HL-60 (cell line): ENCODE measurements around the gene ABCC1.

Experiments
- DNase-seq, 2 experiments: peaks; one replicate each; pipeline ENCODE4 v3.0.0-alpha.2; 2010 to 2020; ENCODE audit warnings: low read depth in 1 of 2, low spot score in 1 of 2
- H3K27ac ChIP-seq: fragments of 250-450 bp; sonication (Bioruptor Pico); replicated peaks from 2 replicates; pipeline ENCODE4 v1.5.1; 2020; ENCODE audit warnings: mild to moderate bottlenecking, moderate library complexity
- H3K27me3 ChIP-seq: fragments of 250-450 bp; sonication (Bioruptor Pico); 2 replicates; pipeline ENCODE4 v1.5.1; 2021; ENCODE audit warnings: mild to moderate bottlenecking, moderate library complexity; ENCODE audit not compliant: insufficient read depth, poor library complexity, severe bottlenecking
- H3K4me3 ChIP-seq: replicated peaks from 2 replicates; pipeline ENCODE4 v1.5.1; 2011; ENCODE audit warnings: mild to moderate bottlenecking, control low read depth, low read length; ENCODE audit not compliant: insufficient read depth
- GABPA ChIP-seq: IDR thresholded peaks from 2 replicates; pipeline ENCODE4 v1.6.1; 2012; ENCODE audit warnings: low read depth
- POLR2AphosphoS5 ChIP-seq: IDR thresholded peaks from 2 replicates; pipeline ENCODE4 v1.6.1; 2012; ENCODE audit warnings: low read depth
- SPI1 ChIP-seq: IDR thresholded peaks from 2 replicates; pipeline ENCODE4 v1.6.1; 2012; ENCODE audit warnings: low read depth, mild to moderate bottlenecking, borderline replicate concordance
- TF ChIP-seq, protein P1 (sequence below): IDR thresholded peaks from one replicate; pipeline ENCODE4 v1.5.1; 2011; ENCODE audit warnings: low read length, control low read depth, inconsistent platforms; ENCODE audit not compliant: insufficient read depth
- TF ChIP-seq, protein P2 (sequence below): IDR thresholded peaks from 2 replicates; pipeline ENCODE4 v1.6.1; 2012; ENCODE audit warnings: low read depth; ENCODE audit not compliant: insufficient replicate concordance

ABCC1 gene

DNA sequence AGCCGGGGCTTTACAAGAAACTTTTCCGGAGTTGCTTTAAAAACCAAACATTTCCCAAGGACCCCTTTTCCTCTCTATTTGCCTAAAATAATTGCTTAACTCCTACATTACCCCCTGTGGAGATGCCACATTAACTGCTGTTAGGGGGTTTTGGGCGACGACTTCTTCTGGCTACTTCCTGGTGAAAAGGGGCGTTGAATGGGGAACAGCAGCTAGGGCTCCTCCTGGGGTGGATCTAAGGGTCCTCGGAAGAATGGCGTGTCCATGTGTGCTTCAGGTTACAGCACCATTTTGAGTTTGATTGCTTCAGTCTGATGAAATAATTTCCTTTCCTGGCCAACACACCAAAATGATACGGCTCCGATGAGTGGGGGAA lies 22.0 kb downstream of the ABCC1 start:
- Histone ChIP-seq H3K27me3 (no peaks in the 10 kb centered on the region), H3K4me3 (no peak overlapping the region), H3K27ac (no peak overlapping the region)
- TF ChIP-seq POLR2AphosphoS5 = no peak
- TF ChIP-seq, protein P1, sequence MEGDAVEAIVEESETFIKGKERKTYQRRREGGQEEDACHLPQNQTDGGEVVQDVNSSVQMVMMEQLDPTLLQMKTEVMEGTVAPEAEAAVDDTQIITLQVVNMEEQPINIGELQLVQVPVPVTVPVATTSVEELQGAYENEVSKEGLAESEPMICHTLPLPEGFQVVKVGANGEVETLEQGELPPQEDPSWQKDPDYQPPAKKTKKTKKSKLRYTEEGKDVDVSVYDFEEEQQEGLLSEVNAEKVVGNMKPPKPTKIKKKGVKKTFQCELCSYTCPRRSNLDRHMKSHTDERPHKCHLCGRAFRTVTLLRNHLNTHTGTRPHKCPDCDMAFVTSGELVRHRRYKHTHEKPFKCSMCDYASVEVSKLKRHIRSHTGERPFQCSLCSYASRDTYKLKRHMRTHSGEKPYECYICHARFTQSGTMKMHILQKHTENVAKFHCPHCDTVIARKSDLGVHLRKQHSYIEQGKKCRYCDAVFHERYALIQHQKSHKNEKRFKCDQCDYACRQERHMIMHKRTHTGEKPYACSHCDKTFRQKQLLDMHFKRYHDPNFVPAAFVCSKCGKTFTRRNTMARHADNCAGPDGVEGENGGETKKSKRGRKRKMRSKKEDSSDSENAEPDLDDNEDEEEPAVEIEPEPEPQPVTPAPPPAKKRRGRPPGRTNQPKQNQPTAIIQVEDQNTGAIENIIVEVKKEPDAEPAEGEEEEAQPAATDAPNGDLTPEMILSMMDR = no peak
- TF ChIP-seq SPI1 = no peak
- TF ChIP-seq GABPA = no peak
- TF ChIP-seq, protein P2, sequence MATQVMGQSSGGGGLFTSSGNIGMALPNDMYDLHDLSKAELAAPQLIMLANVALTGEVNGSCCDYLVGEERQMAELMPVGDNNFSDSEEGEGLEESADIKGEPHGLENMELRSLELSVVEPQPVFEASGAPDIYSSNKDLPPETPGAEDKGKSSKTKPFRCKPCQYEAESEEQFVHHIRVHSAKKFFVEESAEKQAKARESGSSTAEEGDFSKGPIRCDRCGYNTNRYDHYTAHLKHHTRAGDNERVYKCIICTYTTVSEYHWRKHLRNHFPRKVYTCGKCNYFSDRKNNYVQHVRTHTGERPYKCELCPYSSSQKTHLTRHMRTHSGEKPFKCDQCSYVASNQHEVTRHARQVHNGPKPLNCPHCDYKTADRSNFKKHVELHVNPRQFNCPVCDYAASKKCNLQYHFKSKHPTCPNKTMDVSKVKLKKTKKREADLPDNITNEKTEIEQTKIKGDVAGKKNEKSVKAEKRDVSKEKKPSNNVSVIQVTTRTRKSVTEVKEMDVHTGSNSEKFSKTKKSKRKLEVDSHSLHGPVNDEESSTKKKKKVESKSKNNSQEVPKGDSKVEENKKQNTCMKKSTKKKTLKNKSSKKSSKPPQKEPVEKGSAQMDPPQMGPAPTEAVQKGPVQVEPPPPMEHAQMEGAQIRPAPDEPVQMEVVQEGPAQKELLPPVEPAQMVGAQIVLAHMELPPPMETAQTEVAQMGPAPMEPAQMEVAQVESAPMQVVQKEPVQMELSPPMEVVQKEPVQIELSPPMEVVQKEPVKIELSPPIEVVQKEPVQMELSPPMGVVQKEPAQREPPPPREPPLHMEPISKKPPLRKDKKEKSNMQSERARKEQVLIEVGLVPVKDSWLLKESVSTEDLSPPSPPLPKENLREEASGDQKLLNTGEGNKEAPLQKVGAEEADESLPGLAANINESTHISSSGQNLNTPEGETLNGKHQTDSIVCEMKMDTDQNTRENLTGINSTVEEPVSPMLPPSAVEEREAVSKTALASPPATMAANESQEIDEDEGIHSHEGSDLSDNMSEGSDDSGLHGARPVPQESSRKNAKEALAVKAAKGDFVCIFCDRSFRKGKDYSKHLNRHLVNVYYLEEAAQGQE = no peak
- DNase-seq = no peak

DNA sequence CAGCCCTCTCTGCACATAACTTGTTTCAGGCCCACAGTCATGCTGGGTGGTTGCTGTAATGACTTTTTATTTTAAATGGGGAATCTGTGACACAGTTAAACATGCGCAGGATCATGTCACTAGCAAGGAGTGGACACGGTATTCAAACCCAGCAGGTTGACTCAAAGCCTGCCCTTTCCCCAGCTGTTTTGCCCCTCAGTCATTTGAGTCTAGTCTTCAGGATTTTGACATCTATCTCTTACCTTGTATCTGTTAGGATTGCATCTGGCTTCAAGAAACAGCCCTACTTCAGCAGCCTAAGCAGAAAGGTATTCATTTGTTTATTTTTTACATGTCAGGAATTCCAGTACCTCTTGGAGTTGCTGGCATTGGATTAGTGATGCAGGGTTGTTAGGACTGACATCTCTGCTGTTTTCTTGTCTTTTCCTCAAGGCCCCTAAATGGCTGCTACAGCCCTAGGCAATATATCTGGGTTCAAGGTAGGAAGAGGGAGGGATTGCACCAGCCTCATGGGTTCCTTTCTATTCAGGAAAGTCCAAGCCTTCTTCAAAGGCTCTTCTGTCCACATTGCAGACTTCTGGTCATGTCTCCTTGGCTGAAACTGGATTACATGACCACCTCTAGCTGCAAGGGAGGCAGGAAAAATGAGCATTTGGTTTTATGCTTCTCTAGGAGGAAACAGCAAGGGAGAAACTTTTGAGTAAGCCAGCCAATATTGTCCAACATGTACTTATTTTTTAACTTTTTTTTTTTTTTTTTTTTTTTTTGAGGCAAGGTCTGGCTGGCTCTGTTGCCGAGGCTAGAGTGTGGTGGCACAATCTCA lies 22.8 kb downstream of the ABCC1 start:
- H3K27ac ChIP-seq = no peak overlapping the region
- TF ChIP-seq, protein P1 = no peak
- TF ChIP-seq SPI1 (no peak), GABPA (no peak), POLR2AphosphoS5 (no peak)
- TF ChIP-seq, protein P2 = no peak
- no peak overlapping the region for H3K4me3 ChIP-seq
- H3K27me3 ChIP-seq = no peaks in the 10 kb centered on the region
- no peak for DNase-seq

DNA sequence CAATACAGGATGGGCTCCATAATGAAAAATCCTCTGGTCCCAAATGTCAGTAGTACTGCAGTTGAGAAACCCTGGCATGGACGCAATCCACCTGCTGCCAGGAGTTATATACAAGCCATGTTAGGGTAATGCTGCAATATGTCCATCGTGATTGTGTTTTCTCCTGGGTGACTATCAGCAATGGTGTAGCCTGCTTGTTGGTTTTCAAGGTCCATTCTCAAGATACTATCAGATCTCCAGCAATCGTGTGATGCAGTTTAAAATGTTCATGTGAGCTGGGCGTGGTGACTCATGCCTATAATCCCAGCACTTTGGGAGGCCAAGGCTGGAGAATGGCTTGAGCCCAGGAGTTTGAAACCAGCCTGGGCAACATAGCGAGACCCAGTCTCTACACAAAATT lies 24.0 kb downstream of the ABCC1 start:
- Histone ChIP-seq H3K27me3 (no peaks in the 10 kb centered on the region), H3K27ac (no peak overlapping the region), H3K4me3 (no peak overlapping the region)
- TF ChIP-seq SPI1 (no peak), POLR2AphosphoS5 (no peak), GABPA (no peak)
- TF ChIP-seq, protein P2 = no peak
- TF ChIP-seq, protein P1 = no peak
- DNase-seq = no peak
